ENCODE measurements around the gene APOBEC3A. TPM values are rescaled to one million over a fixed set of nuclear protein-coding genes. Genes with fewer than 3 reads are reported as not detected.

The APOBEC3A gene
- polyA plus RNA-seq, 1 of the 3 experiments (the other 2 are of a cell fraction), result not detected

DNA sequence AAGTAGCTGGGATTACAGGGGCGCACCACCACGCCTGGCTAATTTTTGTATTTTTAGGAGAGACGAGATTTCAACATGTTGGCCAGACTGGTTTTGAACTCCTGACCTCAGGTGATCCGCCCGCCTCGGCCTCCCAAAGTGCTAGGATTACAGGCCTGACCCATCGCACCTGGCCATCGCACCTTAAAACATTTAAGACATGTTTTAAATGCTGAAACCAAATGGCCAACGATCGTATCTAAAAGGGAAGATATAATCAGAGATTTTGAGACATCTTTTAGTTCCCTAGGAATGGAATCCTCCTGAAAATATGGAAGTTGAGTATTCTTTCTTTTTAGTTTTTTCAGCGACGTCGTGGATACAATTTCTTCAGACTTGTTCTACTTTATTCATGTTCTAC, 21.8 kb upstream of the APOBEC3A start (continued):
- TF ChIP-seq, protein P1, sequence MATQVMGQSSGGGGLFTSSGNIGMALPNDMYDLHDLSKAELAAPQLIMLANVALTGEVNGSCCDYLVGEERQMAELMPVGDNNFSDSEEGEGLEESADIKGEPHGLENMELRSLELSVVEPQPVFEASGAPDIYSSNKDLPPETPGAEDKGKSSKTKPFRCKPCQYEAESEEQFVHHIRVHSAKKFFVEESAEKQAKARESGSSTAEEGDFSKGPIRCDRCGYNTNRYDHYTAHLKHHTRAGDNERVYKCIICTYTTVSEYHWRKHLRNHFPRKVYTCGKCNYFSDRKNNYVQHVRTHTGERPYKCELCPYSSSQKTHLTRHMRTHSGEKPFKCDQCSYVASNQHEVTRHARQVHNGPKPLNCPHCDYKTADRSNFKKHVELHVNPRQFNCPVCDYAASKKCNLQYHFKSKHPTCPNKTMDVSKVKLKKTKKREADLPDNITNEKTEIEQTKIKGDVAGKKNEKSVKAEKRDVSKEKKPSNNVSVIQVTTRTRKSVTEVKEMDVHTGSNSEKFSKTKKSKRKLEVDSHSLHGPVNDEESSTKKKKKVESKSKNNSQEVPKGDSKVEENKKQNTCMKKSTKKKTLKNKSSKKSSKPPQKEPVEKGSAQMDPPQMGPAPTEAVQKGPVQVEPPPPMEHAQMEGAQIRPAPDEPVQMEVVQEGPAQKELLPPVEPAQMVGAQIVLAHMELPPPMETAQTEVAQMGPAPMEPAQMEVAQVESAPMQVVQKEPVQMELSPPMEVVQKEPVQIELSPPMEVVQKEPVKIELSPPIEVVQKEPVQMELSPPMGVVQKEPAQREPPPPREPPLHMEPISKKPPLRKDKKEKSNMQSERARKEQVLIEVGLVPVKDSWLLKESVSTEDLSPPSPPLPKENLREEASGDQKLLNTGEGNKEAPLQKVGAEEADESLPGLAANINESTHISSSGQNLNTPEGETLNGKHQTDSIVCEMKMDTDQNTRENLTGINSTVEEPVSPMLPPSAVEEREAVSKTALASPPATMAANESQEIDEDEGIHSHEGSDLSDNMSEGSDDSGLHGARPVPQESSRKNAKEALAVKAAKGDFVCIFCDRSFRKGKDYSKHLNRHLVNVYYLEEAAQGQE (IDR thresholded peaks at IDR 0.05; ENCODE audit: low read depth, low read length), result no peak
- TF ChIP-seq, protein P2, sequence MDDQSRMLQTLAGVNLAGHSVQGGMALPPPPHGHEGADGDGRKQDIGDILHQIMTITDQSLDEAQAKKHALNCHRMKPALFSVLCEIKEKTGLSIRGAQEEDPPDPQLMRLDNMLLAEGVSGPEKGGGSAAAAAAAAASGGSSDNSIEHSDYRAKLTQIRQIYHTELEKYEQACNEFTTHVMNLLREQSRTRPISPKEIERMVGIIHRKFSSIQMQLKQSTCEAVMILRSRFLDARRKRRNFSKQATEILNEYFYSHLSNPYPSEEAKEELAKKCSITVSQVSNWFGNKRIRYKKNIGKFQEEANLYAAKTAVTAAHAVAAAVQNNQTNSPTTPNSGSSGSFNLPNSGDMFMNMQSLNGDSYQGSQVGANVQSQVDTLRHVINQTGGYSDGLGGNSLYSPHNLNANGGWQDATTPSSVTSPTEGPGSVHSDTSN (IDR thresholded peaks at IDR 0.05), result no peak
- TF ChIP-seq FOSL2 (IDR thresholded peaks at IDR 0.05; ENCODE audit: borderline replicate concordance, low read depth), result no peak

DNA sequence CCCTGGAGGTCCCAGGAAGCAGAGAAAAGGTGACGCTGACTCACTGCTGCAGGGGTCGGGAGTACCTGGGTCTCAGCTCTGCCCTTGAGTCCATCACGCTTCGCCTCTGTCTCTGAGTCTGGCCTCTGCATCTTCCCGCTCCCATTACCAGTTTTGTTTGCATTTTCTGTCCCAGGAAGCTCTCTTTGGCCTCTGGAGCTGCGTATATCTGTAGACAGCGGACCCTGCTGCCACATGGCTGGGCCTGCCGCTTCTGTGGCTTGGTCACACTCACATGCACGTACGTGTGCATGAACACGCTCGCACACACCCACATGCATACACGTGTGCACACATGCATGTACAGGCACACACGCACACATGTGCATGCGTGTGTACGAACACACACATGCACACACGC, 20.8 kb upstream of the APOBEC3A start:
- DNase-seq, result no peak
- Histone ChIP-seq H3K4me2 (no peak overlapping the region), H3K9me2 (no peaks in the 10 kb centered on the region), H3K4me1 (ENCODE audit: control insufficient read depth in 1 of 2, insufficient read depth in 2 of 2, low read depth in 1 of 2, low read length in 1 of 2) (no peaks in the 10 kb centered on the region; a peak in 1 of 4 replicates), H3F3A (replicated peaks; ENCODE audit: insufficient read depth) (no peaks in the 10 kb centered on the region), H3K9me3 (no peaks in the 10 kb centered on the region), H4K20me1 (ENCODE audit: insufficient read depth) (no peaks in the 10 kb centered on the region), H3K27me3 (ENCODE audit: insufficient read depth) (no peaks in the 10 kb centered on the region; the same call in 1 of the 2 replicates), H3K36me3 (replicated peaks in 1 of 2; ENCODE audit: control insufficient read depth in 1 of 2, insufficient read depth in 2 of 2, low read length in 1 of 2) (no peaks in the 10 kb centered on the region), H3K9ac (no peak overlapping the region), H3K79me2 (ENCODE audit: insufficient read depth) (no peaks in the 10 kb centered on the region), H3K27ac (ENCODE audit: low read depth in 2 of 2, low read length in 1 of 2) (no peak overlapping the region), H2AFZ (ENCODE audit: low read depth) (no peak overlapping the region), H3K4me3 (ENCODE audit: low read depth in 2 of 2, low read length in 1 of 2) (no peak overlapping the region)
- POLR2A ChIA-PET, result no interaction called here
- CTCF ChIA-PET, result no interaction called here
- 73% methylated on average over 13 of the region's 17 CpGs for WGBS (ENCODE audit: low lambda C conversion rate)
- no peak for TF ChIP-seq RAD21 (IDR thresholded peaks at IDR 0.05; ENCODE audit: low read length)
- no peak for TF ChIP-seq NRF1 (IDR thresholded peaks at IDR 0.05; ENCODE audit: low read depth, low read length)
- no peak for TF ChIP-seq GABPA (IDR thresholded peaks at IDR 0.05; ENCODE audit: low read depth)
- no peak for TF ChIP-seq FOXJ3 (CRISPR knock-in tag; IDR thresholded peaks at IDR 0.05)
- no peak for TF ChIP-seq MXI1 (IDR thresholded peaks at IDR 0.05; ENCODE audit: low read depth, low read length)
- TF ChIP-seq YY1 (IDR thresholded peaks at IDR 0.05; ENCODE audit: low read depth), result no peak
- TF ChIP-seq JUND (IDR thresholded peaks at IDR 0.05), result no peak
- TF ChIP-seq TEAD4 (IDR thresholded peaks at IDR 0.05; ENCODE audit: borderline replicate concordance, insufficient read depth), result no peak
- TF ChIP-seq SIN3A (IDR thresholded peaks at IDR 0.05; ENCODE audit: borderline replicate concordance, low read depth, low read length), result no peak
- TF ChIP-seq RFX5 (IDR thresholded peaks at IDR 0.05; ENCODE audit: low read length), result no peak
- TF ChIP-seq RXRA (IDR thresholded peaks at IDR 0.05; ENCODE audit: borderline replicate concordance, low read depth), result no peak
